ENCODE results near the gene DCP1B. TPM values are rescaled to one million over a fixed set of nuclear protein-coding genes. Genes with fewer than 3 reads are reported as not detected.

Gene DCP1B
- total RNA-seq, 1 donor from 2014 or later = 1.6 TPM

DNA sequence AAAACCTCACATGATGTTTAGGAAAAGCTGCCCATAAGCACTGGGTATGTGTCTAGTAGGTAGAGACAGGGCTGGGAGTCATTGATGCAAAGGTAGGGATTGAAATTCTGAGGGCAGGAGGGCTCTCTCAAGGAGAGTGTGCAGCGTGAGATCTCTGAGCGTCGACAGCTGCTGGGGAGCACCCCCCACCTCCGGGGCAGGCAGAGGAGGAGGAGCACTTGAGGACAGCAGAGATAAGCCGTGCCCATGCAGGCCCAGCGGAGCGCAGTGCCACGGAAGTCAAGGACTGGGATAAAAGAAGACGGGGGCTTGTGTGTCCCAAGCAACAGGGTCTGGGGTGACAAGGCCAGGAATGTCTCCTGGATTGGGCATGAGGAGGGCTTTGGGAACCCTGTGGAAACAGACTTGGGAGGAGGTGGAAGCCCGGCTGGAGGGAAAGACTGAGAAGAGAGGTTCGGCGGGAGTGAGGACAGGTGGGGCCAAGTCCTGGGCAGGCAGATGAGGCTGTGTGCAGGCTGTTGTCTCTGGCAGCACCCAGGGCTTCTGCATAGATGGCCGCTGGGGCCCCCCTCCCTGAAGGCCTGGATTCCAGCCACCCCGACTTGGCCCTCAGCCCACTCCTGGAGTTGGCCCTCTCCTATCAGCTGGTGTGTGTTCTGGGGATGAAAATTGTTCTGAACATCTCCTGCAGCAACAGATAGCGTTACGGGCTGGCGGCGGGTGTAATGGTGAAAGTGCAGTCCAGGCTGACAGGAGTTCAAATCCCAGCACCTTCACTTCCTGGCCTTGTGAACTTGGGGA is 87.7 kb downstream of the DCP1B start:
- intact Hi-C loops (cut with DNase I) = no loop called here
- ATAC-seq (ENCODE audit: poor library complexity) (peak; percentile 89), DNase-seq (peak; percentile 81)

DNA sequence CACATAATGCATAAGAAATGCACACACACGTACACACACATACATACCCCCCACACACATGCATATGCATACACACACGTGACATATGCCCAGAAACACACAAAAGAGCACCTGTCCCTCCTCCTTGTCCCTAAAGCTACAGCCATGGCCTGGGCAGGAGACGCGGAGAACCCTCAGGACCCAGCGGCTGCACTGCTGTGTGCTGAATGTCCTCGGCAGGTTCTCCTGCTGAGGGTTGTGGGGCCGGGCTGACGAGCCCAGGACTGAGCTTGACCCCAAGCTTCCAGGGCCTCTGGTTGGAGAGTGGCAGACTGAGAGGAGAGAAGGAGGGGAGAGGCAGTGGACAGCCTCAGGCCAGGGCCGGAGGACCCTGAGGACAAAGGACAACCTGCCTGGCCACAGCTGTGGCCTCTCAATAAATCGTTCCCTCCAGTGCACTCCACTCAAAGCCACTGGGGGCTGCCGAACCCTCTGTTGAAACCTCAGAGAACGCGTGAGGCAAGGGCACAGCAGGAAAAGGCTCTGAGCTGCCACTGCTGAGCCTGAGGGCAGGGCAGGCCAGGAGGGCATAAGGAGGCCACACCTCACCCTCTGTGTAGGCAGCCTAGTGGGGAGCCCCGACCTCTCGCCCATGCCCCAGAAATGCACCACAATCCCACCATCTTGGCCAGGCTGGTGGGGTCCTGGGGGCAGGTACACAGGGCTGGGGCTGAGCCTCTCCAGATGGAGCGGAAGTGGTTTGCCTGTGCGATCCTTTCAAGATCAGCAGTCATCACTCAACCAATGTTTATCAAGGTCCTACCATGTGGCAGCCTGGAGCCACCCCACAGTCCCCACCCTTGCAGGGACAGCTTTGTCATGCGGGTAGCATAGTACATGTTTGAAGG is 88.9 kb downstream of the DCP1B start:
- intact Hi-C loops (cut with DNase I) = no loop called here
- DNase-seq = peak; percentile 30
- no peak for ATAC-seq (ENCODE audit: poor library complexity)

- intact Hi-C loops (cut with DNase I) = no loop called here
- ATAC-seq (ENCODE audit: poor library complexity) (no peak), DNase-seq (no peak)
Measured at GRCh38 chr12:1914114-1914911, 89.9 kb downstream of the DCP1B start.

DNA sequence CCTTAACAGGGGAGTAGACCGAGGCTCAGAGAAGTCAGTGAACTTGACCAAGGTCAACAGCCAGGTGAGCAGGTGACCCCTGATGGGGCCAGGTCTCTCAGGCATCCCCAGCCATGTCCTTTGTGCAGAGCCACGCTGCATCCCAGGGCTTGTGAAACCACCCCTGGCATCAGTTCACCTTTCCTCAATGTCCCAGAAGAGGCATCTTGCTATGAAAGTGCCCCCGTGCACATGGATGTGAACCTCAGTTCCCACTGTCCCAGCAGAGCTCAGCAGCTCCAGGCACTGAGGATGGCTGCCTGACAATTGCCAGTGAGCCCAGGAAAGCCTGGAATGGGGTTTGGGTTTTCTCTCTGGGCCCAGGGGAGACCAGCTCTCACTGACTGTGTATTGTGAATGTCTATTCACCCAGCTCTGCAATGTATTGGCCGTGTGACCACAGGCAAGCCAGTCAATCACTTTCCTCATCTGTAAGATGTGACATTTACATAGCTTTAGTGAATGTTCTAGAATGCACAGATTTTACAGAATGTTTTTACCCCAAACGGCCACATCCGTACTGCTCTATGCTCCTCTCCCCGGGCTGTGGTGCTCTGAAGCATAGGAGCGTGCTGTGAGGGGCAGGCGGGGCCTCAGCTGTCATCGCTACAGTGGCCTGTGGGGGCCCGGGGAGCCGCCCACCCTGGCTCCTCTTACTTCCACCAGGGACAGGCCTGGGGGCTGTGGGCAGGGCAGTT is 90.7 kb downstream of the DCP1B start:
- ATAC-seq (ENCODE audit: poor library complexity) (no peak), DNase-seq (no peak)
- intact Hi-C loops (cut with DNase I) = no loop called here

DNA sequence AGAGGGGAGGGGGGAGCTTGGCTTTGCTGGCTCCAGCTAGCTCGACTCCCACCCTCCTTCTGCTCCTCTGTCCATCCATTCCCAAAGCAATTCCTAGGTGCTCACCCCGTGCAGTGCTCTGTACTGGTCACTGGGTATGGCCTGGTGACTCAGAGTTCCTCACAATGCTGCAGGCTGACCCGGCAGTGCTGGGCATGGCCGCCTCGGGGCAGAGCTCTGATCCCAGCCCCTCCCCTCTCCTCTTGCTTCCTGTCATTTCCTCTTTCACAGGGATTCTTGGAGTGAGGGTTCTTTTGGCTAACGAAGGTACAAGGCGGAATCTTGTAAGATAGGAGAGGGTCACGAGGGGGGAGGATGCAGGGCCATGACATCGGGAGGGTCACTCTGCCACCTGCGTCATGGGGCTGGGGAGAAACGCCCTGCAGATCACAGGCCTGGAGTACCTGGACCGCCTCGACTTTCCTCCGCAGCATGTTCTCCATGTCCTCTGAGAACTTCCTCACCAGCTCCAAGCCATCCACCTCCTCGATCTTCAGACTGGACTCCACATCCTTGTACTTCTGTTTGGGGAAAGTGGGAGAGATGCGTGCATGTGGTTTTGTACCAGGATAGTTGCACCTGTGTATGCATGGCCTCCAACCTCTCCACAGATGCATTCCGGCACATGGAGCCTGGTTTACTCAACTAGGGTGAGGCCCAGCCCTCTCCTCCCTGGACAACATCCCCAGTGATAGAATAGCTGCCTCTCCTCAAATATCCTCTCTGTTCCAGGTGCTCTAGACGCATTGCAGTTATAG is 91.5 kb downstream of the DCP1B start:
- intact Hi-C loops (cut with DNase I) = no loop called here
- ATAC-seq (ENCODE audit: poor library complexity) = no peak
- DNase-seq = no peak

DNA sequence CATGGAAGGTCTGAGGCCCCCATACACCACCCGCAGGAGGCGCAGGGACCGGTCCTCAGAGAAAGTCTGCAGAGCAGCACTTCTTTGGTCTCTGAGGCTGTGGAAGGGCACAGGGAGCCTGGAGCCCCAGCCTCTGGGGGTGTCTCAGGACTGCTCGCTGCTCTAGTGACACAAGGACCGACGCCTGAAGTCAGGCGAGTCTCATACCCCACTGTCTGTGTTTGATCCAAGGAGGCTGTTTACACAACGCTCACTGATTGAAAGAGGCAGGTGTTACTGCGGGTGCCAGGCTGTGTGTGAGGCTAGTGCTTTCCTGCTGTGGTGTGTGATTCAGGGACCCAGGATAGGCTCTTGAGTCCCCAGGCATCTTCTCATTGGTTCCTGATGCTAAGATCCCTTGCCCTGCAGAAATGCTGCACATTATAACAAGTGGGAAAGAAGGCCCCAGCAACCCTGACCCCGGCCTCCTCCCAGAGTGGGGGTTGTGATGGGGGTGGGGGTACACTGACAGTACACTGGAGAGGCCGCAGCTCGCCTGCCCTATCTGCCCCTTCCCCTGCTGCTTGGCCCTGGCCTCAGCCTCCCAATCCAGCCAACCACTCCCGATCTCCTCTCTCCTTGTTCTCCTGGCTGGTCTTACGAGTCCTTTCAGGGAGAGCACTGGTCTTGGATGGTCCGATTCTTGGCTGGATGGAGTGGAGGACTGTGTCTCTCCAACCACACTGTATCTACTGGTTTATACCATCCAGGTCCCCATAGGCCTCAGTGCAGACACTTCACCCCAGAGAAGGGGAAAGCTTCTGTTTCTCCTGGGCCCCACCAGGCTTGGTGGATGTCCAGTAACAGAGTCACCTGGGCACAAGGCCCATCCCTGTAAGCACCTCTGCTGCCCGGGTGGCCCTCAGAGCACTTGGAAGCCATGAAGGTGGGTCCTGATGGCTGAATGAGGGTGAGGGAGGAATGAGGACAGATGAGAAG is 92.4 kb downstream of the DCP1B start:
- DNase-seq (no peak), ATAC-seq (ENCODE audit: poor library complexity) (no peak)
- intact Hi-C loops (cut with DNase I) = no loop called here

DNA sequence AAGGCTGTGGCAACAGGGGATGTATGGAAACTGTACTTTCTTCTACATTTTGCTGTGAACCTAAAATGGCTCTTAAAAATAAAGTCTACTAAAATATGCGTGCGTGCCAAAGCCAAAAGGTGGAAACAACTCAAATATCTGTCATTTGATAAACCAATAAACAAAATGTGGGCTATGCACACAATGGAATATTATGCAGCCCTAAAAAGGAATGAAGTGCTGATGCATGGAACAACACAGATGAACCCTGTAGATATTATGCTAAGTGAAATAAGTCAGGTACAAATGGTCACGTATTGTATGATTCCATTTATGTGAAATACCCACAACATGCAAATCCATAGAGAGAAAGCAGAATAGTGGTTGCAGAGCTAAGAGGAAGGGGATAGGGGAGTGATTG is 93.8 kb downstream of the DCP1B start:
- DNase-seq = no peak
- intact Hi-C loops (cut with DNase I) = no loop called here
- ATAC-seq (ENCODE audit: poor library complexity) = no peak

DNA sequence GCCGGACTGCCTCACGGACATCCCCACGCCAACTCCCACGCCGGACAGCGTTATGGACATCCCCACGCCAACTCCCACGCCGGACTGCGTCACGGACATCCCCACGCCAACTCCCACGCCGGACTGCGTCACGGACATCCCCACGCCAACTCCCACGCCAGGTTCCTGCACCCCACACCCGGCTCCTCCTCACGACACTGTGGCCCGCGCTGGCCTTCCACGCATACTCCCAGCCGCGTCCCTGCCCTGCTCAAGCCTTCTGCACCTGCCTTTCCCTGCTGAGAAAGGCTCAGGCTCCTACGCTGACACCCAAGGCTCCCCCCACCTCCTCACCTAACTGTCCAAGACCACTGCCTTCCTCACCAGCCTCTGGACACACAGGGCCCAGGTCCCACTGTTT is 95.5 kb downstream of the DCP1B start:
- ATAC-seq (ENCODE audit: poor library complexity) (no peak), DNase-seq (no peak)
- intact Hi-C loops (cut with DNase I) = no loop called here

DNA sequence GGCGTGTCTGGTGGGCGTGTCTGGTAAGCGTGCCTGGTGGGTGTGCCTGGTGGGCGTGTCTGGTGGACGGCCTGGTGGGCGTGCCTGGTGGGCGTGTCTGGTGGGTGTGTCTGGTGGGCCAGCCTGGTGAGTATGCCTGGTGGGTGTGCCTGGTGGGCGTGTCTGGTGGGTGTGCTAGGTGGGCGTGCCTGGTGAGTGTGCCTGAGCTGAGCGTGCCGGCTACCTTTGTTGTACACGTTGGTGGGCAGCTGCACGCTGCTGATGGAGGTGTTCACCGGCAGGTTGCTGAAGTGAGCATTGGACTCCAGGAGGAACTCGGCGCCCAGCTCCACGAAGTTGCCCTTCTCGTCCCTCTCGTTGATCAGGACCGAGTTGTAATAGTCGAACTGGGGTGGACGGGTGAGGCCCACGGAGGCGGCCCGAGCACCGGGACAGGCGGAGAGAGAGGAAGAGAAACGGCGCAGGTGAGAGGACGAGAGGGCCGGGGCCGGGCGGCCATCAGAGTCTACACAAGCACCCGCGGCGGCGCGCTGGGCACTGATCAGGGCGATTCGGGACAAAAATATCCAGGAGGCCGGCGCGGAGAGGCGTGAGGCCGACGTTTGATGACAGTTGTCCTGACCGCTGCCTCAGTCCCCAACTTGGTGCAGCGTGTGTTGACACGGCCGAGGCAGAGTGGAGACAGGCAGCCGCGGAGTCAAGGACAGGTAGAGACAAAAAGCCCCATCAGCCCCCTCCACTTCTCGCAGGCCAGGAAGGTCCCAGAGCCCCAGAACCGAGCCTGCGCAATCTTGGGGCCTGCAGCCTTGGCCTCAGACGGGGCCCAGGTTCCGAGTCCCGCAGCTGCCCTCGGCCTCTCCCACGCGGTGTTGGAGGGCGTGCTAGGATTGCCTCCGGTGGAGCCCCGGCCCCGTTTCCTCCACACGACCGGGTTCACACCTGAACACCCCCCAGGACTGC is 96.3 kb downstream of the DCP1B start:
- intact Hi-C loops (cut with DNase I) = no loop called here
- ATAC-seq (ENCODE audit: poor library complexity) (peak; percentile 49), DNase-seq (no peak)

GRCh38 chr12:1906579-1906978 is 97.7 kb downstream of the DCP1B start:
- ATAC-seq (ENCODE audit: poor library complexity) (peak; percentile 78), DNase-seq (no peak)
- intact Hi-C loops (cut with DNase I) = no loop called here

GRCh38 chr12:1904875-1905274 is 99.4 kb downstream of the DCP1B start:
- ATAC-seq (ENCODE audit: poor library complexity) = no peak
- no peak for DNase-seq
- intact Hi-C loops (cut with DNase I) = no loop called here

DNA sequence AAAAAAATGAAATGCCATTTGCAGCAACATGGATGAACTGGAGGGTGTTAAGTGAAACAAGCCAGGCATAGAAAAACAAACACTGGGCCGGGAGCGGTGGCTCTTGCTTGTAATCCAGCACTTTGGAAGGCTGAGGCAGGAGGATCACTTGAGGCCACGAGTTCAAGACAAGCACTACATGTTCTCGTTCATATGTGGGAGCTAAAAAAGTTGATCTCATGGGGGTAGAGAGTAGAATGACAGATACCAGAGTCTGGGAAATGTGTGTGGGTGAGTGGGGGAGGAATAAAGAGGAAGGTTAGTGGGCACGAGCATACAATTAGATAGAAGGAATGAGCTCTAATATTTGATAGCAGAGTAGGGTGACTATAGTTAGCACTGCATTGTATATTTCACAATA is 107.3 kb downstream of the DCP1B start:
- ATAC-seq (ENCODE audit: poor library complexity) = no peak
- DNase-seq = no peak
- intact Hi-C loops (cut with DNase I) = no loop called here

All from Right ventricle myocardium superior (tissue), 1 donor.